CD4-positive, alpha-beta T cell treated with Interleukin-4 for 4 hours (primary cell): ENCODE results near the gene GABBR2.
"Not testable (repeated sequence)": the region's sequence is repeated elsewhere in the genome, so short reads cannot be mapped to it uniquely, and the experiment has no call there.

ENCODE experiments used
- DNase-seq: peaks from one replicate; pipeline ENCODE4 v3.0.0-alpha.2; 2020

Gene GABBR2

DNA sequence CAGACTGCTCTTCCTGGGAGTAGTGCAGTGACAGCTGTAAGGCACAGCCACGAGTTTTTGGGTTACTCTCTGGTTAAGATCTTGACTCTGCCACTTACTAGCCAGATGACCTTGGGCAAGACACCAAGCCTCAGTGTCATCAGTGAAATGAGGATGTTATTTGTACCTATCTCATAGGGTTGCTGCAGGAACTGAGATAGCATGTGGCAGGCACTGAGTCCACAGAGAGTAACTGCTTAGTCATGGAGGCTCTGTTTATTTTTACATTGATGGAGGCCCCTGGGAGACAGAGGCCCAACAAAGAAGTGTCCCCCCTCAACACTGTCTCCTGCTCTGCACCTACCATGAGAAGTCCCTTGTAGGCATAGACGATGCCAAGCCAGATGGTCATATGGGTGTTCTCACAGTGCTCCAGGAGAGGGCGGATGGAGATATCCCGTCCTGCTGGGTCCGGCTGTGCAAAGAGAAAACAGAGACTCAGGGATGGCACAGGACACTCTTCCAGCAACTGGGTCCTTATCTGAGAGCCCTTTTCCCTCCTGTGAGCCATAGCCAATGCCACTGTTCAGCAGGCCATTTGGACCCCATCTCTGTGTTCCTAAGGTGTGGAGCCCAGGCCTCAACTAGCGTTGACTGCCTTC lies 397.9 kb downstream of the GABBR2 start:
- no peak for DNase-seq

DNA sequence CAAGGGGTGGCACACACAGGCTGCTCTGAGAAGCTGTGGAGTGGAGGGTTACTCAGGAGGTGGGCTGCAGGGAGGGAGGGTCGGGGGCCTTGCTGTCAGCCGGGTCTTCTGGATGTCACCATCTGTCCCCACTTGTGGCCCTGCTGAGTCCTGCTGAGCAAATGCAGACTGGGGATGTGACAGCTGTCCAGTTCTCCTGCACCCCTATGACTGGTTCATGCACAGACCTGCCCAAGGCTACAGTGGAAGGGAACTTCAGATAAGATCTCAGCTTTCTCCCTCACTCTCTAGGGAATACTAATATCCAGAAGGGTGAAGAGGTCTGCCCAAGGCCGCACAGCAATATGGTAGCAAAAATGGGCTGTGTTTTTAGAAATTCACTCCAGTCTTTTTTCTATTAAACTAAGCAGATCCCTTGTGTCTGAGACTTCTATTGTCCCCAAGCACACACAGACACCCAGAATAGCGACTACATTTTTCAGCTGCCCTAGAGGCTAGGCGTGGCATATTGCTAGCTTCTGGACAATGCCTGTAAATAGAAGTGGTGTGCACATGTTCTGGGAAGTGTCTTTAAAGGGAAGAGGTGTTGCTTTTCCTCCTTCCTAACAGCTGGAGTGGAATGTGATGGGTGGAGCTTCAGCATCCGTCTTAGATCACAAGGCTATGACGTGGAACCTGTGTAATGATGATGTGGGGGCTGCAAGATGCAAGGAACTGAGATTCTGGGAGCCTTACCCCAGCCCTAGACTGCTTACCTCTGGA lies 402.2 kb downstream of the GABBR2 start:
- no peak for DNase-seq

DNA sequence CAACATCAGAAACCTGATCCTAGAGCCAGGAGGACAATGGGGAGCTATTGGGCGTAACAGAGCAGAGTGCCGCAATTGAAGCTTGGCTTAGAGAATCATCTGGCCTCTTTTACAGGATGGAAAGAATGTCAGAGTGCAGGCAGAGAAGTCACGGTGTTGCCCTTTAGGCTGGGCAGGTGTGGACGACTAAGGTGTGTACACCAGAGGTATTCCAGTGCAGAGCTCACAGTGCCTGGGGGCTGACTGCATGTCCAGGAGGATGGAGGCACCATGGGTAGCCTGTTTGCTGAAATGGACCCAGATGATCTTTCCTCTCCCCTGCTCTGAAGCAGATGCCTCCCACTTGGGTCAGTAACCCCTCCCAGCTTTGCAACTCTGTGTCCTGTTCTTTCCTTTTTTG lies 404.4 kb downstream of the GABBR2 start:
- DNase-seq, result no peak

DNA sequence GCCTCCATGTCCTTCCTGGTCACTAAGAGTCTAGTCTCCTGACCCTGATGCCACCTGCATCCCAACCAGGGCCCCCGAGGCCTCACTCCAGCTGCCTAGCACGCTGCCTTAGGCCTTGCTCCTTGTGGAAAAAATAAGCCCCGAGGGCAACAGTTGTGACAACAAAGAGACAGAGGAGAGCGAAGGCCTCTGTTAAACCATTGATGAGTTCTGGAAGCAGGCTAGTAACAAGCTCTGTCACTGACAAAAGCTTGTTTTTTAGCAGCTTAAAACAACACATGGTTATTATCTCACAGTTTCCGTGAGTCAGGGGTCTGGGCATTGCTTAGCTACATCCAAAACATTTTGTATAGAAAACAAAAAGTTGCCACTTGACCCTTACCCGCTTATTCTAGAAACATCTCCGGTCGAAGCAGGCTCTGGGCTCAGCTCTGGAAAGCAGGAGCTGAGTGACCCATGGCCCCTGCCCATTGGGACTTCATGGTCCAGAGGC lies 405.1 kb downstream of the GABBR2 start:
- no peak for DNase-seq

DNA sequence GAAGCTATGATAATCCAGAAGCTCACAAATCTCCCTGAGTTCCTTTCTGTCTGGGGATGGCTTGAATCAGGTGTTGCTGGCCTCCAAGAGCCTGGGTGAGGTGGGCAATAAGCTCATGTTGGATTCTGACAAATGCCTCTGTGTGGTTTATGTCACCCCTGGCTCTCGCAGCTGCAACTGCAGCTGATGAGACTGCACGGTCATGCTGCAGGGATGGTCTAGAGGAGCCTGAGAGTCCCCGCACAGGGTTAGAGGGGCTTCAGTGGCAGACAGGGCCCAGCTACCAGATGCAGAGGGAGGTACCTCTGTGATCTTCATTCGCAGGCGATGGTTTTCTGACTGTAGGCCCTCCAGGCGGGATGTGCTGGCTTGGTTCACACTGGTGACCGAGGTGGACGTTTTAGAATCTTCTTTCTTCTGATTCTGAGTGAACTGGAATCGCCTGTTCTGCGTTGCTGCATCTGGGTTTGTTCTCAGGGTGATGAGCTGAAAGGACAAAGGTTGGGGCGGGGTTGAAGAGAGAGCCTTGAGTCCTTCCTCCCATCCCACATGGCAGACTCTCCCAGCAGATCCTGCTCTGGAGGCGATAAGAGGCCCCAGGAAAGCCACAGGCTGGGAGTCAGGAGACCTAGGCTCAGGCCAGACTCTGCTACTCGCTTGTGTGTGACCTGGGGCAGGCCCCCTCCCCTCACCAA lies 405.6 kb downstream of the GABBR2 start:
- DNase-seq, result no peak

DNA sequence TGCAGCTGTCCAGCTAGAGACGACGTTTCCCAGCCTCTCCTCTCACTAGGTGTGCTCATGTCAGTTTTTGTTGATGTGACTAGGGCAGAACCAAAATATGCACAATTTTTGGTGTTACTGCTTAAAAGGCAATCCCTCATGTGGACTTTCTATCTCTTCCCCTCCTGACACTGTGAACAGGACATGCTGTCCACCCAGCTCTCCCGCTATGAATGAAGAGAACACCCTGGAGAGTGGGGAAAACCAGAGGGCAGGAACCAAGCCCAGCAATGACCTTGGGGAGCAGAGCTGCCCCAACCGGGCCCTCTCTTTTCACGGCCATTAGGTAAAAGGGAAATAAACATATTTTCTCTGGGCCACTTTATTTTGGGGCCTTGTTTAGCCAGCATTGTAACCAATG lies 406.6 kb downstream of the GABBR2 start:
- no peak for DNase-seq

DNA sequence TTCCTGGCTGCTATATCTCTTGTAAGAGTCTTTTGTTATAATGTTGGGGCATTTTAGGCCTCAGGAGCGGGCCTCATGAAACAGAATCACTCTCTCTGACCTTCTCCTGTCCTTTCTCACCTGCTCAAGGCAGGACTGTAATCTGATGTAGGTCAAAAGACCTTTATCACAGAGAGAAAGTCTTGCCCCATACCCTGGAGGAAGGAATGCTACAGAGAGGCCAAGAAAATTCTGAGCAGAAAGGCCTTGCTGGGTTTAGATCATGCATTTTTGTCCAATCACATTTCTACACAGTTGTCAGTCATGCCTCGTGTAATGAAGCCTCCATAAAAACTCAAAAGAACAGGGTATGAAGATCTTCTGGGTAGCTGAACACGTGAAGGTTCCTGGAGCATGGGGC lies 408.1 kb downstream of the GABBR2 start:
- no peak for DNase-seq

DNA sequence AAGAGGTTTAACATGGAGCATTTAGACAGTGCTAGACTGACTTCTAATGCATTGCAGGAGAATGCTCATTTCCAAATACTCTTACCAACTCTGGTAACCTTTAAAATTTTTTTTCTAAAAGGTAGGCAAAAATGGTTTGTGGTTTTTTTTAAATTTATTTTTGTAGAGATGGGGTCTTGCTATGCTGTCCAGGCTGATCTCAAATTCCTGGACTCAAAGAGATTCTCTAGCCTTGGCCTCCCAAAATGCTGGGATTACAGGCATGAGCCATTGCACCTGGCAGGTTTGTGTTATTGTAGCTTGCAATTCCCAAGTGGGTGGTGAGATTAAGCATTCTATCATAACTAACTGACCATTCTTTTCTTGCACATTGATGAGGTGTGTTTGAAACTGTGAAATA lies 410.3 kb downstream of the GABBR2 start:
- DNase-seq, result no peak

DNA sequence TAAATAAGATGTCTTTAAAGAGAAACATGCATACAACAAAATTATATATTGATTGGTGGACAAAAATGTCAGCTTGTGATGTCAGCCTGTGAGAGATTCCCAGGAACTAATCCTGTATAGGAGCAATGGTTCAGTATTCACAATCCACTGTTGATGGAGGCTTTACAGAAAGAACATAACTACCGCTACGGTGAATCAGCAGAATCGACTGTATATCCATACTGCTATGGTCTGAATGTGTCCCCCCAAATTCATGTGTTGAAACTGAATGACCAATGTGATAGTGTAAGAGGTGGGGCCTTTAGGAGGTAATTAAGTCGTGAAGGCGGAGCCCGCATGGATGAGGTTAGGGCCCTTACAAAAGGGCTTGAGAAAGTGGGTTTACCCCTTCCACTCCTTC lies 412.9 kb downstream of the GABBR2 start:
- DNase-seq, result no peak

DNA sequence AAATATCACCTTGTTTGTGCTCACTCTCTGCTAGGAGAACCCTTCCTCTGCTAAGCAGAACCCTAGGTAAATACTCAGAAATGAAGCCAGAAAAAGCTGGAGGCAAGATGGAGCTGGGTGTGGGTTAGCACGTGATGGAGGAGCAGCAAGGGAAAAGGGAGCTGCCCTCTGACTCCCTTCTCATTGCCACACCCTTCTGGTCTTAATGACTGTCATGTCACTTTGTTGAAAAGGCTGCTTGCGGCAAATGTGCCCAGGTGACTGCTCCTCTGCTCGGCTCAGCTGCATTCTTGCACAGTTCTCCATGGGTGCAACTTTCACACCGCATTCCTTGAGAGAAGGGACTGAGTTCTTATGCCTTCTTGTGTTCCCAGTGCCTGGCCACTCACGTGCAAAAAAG lies 416.9 kb downstream of the GABBR2 start:
- no peak for DNase-seq

DNA sequence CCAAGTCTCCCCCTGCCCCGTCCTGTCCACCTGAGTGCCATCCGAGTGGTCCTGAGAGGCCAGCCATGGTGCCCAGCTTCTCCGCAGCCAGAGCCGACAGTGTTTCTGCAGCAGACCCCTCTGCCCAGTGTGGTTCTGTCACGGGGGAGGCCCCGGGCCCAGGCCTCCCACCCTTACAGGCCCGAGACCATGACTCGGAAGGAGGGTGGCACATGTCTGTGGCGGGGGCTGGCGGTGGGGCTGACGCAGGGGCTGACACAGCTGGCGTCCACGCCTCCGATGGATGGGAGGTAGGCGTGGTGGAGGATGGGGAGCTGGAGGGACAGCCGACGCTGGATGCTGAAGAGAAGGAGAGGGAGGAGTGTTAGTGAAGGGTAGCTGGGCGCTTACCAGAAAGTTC lies 418.3 kb downstream of the GABBR2 start:
- no peak for DNase-seq

DNA sequence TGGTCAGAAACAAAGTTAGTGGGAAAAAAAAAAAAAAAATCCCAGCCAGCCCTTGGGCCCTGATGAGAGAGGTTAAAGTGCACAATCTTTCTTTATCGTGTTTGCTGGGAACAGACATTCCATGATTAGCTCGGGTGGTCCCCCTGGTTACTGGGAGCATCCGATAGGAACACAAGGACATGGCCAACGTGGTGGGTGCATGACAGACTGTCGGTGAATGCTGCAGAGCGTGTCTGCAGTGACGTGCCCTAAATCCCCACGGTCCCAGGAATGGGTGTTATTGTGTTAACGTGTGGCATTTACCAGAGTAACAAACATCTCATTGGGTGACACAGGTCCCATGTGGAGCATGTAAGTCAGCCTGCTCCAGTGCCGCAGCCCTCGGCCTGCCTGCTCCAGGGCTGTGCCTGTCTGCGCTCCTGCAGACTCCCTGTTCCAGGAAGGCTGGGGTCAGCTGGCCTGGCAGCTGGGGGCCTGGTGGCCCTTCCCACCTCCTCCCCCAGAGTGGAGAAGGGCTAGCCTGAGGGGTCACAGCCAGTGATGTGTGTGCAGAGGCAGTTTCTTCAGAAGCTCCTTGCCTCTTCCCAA lies 419.0 kb downstream of the GABBR2 start:
- no peak for DNase-seq

DNA sequence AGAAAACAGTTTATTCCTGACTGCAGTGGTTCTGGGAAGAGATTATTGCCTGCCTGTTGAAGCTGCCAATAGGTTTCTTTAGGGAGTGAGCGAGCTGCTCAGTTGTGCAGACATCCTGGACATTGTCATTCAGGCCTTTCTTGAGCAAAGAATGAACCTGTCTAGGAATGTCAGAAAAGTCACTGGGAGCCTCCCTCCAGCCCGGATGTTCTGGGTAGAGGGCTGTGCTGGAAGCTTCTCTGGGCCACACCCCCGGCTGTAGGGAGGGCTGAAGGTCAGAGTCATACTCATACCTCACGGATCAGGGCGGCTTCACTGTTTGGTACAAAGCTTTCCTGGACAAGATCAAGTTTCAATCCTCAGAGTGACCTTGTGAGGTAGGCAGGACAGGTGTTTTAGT lies 419.9 kb downstream of the GABBR2 start:
- no peak for DNase-seq

DNA sequence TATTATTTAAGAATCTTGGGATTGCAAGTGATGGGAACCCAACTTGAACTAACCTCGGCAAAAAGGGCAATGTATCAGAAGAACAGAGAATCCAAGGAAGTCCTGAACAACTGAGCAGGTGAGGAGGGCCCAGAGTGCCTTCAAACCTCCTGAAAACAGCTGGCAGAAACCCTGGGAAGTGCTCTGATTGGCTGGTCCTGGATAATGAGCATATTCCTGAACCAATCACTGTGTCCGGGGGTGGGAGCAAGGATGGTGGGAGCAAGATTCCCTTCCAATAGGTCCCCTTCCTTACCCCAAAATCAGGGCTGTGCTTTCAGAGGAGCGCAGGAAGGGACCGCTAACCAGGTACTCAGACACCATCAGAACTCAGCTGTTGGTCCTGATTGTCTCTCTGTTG lies 421.4 kb downstream of the GABBR2 start:
- DNase-seq, result no peak

DNA sequence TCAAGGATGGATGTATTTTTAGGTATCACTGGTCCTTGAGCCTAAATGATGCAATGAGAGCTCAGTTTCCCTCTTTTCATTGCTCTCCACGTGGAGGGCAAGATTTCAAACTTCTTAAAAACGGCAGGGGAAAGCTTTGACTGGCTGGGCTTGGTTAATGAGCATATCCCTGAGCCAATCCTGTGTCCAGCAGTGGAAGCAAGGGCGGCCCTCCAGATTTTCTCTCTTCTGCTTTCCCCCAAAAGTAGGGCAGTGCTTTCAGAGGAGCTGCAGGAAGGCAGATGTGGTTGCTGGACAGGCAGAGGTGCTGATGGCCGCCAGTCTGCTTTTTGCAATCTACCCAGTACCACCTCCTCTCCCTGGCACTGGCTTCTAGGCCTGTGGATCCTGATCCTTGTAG lies 423.3 kb downstream of the GABBR2 start:
- DNase-seq, result no peak

DNA sequence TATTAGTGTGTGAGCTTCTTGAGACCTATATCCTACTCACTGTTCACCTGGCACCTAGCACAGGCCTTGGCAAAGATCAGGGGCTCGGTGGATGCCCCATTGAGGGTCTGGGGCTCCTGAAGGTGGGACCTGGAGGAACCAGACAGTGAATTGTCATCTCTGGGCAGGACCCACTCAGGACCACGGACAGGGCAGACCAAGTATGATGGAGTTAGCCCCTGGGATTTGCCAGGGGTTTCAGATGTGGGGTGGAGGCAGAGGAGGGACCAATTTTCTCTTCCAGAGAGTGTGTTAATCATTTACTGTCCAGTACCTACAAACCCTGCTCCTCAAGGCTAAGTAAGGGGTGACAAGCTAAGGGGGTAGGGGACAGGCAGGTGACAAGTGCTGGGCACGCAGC lies 424.0 kb downstream of the GABBR2 start:
- no peak for DNase-seq

DNA sequence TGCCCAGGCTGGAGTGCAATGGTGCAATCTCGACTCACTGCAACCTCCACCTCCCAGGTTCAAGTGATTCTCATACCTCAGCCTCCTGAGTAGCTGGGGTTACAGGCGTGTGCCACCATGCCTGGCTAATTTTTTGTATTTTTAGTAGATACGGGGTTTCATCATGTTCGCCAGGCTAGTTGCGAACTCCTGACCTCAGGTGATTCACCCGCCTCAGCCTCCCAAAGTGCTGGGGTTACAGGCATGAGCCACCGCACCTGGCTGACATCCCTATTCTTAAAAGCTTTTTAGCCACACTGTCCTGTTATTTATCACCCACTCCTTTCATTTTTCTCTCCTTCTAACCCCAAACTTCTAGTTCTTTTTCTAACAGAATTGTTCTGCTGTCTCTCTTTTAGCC lies 425.6 kb downstream of the GABBR2 start:
- not testable (repeated sequence) for DNase-seq

DNA sequence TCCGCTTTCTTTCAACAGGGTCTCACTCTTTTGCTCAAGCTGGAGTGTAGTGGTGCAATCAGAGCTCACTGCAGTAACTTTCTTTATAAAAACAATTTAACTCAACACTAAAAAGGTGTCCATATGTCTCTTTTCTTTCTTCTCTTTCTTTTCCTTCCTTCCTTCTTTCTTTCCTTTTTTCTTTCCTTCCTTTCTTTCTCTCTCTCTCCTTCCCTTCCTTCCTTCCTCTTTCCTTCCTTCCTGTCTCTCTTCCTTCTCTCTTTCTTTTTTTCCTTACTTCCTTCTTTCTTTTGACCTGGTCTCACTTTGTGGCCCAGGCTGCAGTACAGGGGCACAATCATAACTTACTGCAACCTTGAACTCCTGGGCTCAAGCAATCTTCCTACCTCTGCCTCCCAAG lies 427.5 kb downstream of the GABBR2 start:
- DNase-seq, result no peak

DNA sequence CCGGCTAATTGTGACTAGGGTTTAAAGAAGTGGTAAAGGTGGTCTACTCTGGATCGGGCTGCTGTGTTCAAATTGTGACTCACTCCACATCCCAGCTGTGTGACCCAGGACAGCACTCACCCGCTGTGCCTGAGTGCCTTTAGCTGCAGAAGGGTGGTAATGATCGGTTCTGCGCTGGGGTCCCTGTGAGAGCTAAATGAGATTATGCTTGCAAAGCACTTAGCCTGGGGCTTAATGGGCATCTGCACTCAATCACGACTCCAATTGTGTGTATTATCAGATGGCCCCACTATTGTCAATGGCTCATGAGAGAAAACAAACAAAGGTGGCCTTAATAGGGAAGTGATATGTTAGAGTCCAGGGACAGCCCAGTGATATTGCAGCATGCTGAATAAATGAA lies 428.2 kb downstream of the GABBR2 start:
- no peak for DNase-seq

DNA sequence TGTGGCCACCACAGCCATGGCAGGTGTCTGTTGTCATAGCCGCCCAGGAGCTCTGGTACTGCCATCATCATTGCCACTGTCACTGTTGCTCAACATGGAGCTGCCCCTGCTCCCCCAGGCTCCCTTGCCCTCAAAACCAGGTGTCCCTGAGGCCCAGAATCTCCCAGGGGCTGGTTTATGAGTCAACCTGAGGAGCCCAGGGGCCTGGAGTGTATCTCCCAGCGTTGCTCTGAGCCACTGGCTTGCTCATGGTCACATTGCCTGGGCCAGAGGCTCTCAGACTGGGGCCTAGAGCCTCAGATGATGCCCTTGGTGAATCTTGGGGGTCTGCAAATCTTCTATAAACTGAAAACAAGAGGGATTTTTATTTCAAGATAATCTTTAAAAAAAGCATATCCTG lies 428.6 kb downstream of the GABBR2 start:
- no peak for DNase-seq

DNA sequence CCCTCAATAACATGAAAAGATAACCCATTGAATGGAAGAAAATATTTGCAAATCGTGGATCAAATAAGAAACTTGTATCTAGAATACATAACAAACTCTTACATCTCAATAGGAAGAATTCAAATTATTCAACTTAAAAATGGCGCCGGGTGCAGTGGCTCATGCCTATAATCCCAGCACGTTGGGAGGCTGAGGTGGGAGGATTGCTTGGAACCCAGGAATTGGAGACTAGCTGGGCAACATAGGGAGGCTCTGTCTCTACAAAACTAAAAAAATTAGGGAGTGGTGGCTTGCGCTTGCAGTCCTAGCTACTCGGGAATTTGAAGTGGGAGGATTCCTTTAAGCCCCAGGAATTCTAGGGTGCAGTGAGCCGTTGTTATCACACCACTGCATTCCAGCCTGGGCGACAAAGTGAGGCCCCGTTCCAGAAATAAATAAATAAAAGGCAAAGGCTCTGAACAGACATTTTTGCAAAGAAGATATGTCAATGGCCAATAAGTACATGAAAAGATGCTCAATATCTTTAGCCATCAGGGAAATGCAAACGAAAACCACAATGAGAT lies 431.7 kb downstream of the GABBR2 start:
- DNase-seq, result no peak

DNA sequence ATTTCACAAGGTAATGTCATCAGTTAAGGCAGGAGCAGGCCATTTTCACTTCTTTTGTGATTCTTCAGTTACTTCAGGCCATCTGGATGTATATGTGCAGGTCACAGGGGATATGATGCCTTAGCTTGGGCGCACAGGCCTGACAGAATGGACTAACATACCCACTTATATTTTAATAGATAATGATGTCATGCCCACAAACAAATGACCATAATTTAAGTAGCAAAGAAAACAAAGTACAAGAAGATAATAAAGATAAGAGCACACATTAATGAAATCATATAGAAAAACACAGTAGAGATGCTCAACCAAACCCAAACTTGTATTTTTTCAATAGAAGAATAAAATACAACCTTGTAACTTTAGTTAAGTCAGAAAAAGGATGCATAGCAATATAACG lies 433.6 kb downstream of the GABBR2 start:
- no peak for DNase-seq

DNA sequence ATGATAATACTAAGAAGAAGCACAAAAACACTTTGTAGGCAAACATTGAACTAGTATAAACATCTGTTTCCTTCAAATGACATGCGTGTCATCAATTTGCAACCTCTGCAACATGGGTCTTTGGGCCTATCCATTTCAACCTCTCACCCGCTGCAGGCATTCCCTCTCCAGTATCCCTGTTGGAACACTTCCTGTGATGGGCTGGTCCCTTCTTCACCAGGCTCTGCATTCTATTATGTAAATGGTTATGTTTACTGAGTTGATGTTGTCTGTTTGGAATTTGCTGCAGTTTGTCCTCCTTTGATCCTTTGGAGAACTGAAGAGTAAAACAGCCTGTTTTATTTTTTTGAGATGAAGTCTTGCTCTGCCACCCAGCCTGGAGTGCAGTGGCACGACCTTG lies 436.7 kb downstream of the GABBR2 start:
- DNase-seq, result no peak
